Measurements from ENCODE around the gene CHST6. TPM values are rescaled to one million over a fixed set of nuclear protein-coding genes. Genes with fewer than 3 reads are reported as not detected.
A peak's percentile ranks its signal among the peaks of the same experiment; 100 is the strongest.
"Not testable (repeated sequence)": the region's sequence is repeated elsewhere in the genome, so short reads cannot be mapped to it uniquely, and the experiment has no call there.

The CHST6 gene
- 0.10 and 0.12 TPM in 2 replicates for polyA plus RNA-seq (2011; rRNA removed)
- polyA minus RNA-seq (2011; rRNA and poly(A)+ RNA removed) = 0.05 and 0.09 TPM in 2 replicates

GRCh38 chr16:75495076-75495674 lies at the start of gene CHST6:
TSS of gene CHST6 (minus strand) at chr16:75495441. CDS start at chr16:75479828, 15,613 bp downstream.
- TF ChIP-seq, protein P1, sequence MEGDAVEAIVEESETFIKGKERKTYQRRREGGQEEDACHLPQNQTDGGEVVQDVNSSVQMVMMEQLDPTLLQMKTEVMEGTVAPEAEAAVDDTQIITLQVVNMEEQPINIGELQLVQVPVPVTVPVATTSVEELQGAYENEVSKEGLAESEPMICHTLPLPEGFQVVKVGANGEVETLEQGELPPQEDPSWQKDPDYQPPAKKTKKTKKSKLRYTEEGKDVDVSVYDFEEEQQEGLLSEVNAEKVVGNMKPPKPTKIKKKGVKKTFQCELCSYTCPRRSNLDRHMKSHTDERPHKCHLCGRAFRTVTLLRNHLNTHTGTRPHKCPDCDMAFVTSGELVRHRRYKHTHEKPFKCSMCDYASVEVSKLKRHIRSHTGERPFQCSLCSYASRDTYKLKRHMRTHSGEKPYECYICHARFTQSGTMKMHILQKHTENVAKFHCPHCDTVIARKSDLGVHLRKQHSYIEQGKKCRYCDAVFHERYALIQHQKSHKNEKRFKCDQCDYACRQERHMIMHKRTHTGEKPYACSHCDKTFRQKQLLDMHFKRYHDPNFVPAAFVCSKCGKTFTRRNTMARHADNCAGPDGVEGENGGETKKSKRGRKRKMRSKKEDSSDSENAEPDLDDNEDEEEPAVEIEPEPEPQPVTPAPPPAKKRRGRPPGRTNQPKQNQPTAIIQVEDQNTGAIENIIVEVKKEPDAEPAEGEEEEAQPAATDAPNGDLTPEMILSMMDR (IDR thresholded peaks at IDR 0.05; ENCODE audit: insufficient read depth, low read depth, low read length) = no peak
- POLR2A ChIA-PET = no interaction called here
- peaks cover 17% of the 10 kb centered on the region for H3K27me3 ChIP-seq (ENCODE audit: control insufficient read depth, insufficient read depth, low read length)
- DNase-seq (ENCODE audit: low read depth) = no peak
- peak within 1 kb of the TSS; percentile 19 for H3K4me3 ChIP-seq (ENCODE audit: low read depth, low read length)
- H3K36me3 ChIP-seq (ENCODE audit: control insufficient read depth, insufficient read depth, low read length) = no peaks in the 10 kb centered on the region
- CTCF ChIA-PET = interaction anchor here (0.8 to 1.7 kb wide), 5 partner anchors 10 to 41 kb away, joined by 3 to 7 read pairs (median 3); no protein-coding TSS in a partner anchor

DNA sequence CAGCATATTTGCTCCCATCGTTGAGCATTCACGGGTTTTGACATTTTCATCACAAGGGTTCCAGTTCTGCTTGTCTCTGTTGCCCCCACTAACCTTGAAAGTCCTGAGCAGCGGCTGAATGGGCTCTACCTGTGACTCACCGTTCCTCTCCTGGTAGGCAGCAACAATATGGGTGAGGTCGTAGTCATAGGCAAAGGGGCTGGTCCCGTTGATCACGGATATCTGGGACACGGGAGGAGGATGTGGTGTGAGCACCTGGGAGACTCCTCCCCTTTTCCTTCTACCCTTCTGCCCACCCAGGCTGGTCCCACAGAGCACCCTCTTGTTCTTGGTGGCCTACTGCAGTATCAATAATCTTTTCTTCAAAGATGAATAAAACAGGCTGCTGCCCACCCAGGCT lies 47.2 kb upstream of the CHST6 start:
- H3K4me3 ChIP-seq (ENCODE audit: low read depth, low read length); POLR2A ChIA-PET: not testable (repeated sequence)

DNA sequence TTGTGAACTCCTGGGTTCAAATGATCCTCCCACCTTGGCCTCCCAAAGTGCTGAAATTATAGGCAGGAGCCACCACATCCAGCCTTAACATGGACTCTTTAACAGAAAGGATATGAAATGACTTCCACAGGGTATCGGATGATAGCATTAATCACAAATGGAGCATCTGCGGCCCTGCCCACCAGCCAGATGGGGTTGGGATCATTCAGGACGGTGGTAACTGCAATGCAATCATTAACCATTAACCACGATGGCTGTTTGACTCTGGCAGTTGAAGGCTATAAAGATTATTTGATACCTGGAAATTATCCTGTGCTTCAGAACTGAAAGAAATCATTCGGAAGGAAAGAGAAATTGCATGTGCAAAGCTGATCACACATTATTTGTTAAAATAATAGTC lies 46.0 kb upstream of the CHST6 start:
- CTCF ChIA-PET = no interaction called here
- DNase-seq (ENCODE audit: low read depth) = no peak
- H3K36me3 ChIP-seq (ENCODE audit: control insufficient read depth, insufficient read depth, low read length) = peaks cover 2% of the 10 kb centered on the region
- POLR2A ChIA-PET = no interaction called here
- H3K4me3 ChIP-seq (ENCODE audit: low read depth, low read length) = no peak overlapping the region
- no peaks in the 10 kb centered on the region for H3K27me3 ChIP-seq (ENCODE audit: control insufficient read depth, insufficient read depth, low read length)
- TF ChIP-seq, protein P1 (IDR thresholded peaks at IDR 0.05; ENCODE audit: insufficient read depth, low read depth, low read length) = no peak

More for the DNA sequence above, 47.2 kb upstream of the CHST6 start:
- CTCF ChIA-PET; DNase-seq (ENCODE audit: low read depth); H3K36me3 ChIP-seq (ENCODE audit: control insufficient read depth, insufficient read depth, low read length); H3K27me3 ChIP-seq (ENCODE audit: control insufficient read depth, insufficient read depth, low read length): not testable (repeated sequence)

DNA sequence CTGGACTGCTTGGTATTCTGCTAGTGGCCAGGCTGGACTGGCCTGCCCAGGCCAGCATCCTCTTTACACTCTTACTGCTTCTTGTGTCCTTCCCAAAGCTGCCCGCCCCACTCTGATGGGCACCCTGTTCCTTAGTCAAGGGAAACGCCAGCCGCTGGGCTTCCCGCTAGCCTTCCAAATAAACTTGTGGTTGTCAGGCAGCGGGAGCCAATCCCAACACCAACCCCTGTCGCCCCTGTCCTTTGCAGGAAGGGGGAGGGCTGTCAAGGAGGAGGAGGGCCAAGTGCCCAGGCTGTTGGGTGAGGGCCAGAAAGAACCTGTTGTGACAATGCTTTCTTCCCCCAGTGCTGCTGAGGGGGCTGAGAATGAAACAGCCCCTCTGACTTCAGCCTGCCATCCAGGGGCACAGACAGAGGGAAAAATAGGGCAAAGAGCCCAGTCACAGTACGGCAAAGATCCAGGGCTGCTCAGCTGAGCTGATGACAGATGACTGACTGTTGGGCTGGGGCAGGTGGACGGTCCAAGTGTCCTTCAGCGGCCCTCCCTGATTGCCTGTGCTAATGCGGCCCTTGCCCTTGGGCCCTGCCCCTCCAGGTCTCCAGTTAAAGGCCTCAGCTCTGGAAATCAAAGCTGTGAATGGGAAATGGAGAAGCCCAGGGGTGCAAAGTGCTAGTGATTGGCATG lies 43.8 kb upstream of the CHST6 start:
- not testable (repeated sequence) for H3K27me3 ChIP-seq (ENCODE audit: control insufficient read depth, insufficient read depth, low read length); DNase-seq (ENCODE audit: low read depth); H3K4me3 ChIP-seq (ENCODE audit: low read depth, low read length); H3K36me3 ChIP-seq (ENCODE audit: control insufficient read depth, insufficient read depth, low read length)
- ChIA-PET CTCF (interaction anchor here (1.5 kb wide), 1 partner anchor 22 kb away, joined by 4 read pairs; no protein-coding TSS in a partner anchor), POLR2A (interaction anchor here (0.7 kb wide), 1 partner anchor 31 kb away, joined by 3 read pairs; no protein-coding TSS in a partner anchor)

GRCh38 chr16:75537776-75538175 lies 42.5 kb upstream of the CHST6 start:
- H3K27me3 ChIP-seq (ENCODE audit: control insufficient read depth, insufficient read depth, low read length) = no peaks in the 10 kb centered on the region
- H3K4me3 ChIP-seq (ENCODE audit: low read depth, low read length) = no peak overlapping the region
- TF ChIP-seq, protein P1 (IDR thresholded peaks at IDR 0.05; ENCODE audit: insufficient read depth, low read depth, low read length) = no peak
- H3K36me3 ChIP-seq (ENCODE audit: control insufficient read depth, insufficient read depth, low read length) = no peaks in the 10 kb centered on the region
- DNase-seq (ENCODE audit: low read depth) = no peak
- POLR2A ChIA-PET = no interaction called here
- CTCF ChIA-PET = interaction anchor here (1.0 kb wide), 1 partner anchor 21 kb away, joined by 3 read pairs; no protein-coding TSS in a partner anchor

DNA sequence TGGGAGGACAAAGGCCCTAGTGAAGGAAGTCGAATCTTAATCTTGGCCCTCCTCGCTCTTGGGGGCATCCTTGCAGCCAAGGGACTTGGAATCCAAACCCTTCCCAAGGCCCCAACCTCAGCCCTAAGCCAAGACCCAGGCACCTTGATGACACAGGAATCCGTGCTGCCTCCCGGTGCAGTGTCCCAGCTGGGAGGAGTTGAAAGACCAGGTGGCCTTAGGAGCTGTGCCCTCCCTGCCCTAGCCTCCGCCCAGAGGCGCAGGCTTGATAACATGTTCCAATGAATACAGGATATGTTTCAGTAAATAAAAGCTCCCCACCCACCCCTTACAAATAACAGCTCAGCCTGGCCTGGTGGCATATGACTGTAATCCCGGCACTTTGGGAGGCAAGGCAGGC lies 40.7 kb upstream of the CHST6 start, which contains the start of gene CHST5:
Gene CHST5, minus strand, starts transcription at position 208 of the 400 bp plus-strand sequence. CDS start 5,724 bp downstream, outside the sequence.
- POLR2A ChIA-PET = no interaction called here

More for the DNA sequence above, 40.7 kb upstream of the CHST6 start, which contains the start of gene CHST5:
- Histone ChIP-seq H3K4me3 (ENCODE audit: low read depth, low read length) (no peak within 1 kb of the TSS), H3K27me3 (ENCODE audit: control insufficient read depth, insufficient read depth, low read length) (no peaks in the 10 kb centered on the region), H3K36me3 (ENCODE audit: control insufficient read depth, insufficient read depth, low read length) (no peaks in the 10 kb centered on the region)
- DNase-seq (ENCODE audit: low read depth) = no peak
- TF ChIP-seq, protein P1 (IDR thresholded peaks at IDR 0.05; ENCODE audit: insufficient read depth, low read depth, low read length) = no peak
- CTCF ChIA-PET = interaction anchor here (0.8 kb wide), 1 partner anchor 19 kb away, joined by 4 read pairs; no protein-coding TSS in a partner anchor

All from BJ (cell line).